GM12891 (cell line): ENCODE data around the gene GALNT18.

Experiments
- DNase-seq: peaks from one replicate; pipeline ENCODE4 v3.0.0; 2011; ENCODE audit warnings: low spot score; ENCODE audit not compliant: insufficient read length
- FAIRE-seq: peaks from 2 replicates; lab custom pipeline; 2011; peaks lifted over from hg19 to GRCh38; lab: Jason Lieb, UNC
- PAX5 ChIP-seq: IDR thresholded peaks from 2 replicates; pipeline ENCODE4 v1.6.1; 2011; ENCODE audit warnings: low read length, moderate library complexity, mild to moderate bottlenecking; ENCODE audit not compliant: insufficient read depth, severe bottlenecking
- POLR2A ChIP-seq: IDR thresholded peaks from 2 replicates; pipeline ENCODE4 v1.6.1; 2011; ENCODE audit warnings: low read depth, low read length, control low read depth
- POLR2AphosphoS5 ChIP-seq: IDR thresholded peaks from 2 replicates; pipeline ENCODE4 v1.6.1; 2011; ENCODE audit warnings: low read depth, low read length, control low read depth
- POU2F2 ChIP-seq: IDR thresholded peaks from 2 replicates; pipeline ENCODE4 v1.6.1; 2011; ENCODE audit warnings: low read depth, mild to moderate bottlenecking, control low read depth, low read length, moderate library complexity
- SPI1 ChIP-seq: IDR thresholded peaks from 2 replicates; pipeline ENCODE4 v1.6.1; 2011; ENCODE audit warnings: low read depth, low read length, control low read depth
- TAF1 ChIP-seq: IDR thresholded peaks from 2 replicates; pipeline ENCODE4 v1.6.1; 2011; ENCODE audit warnings: low read depth, low read length, control low read depth

Gene GALNT18

DNA sequence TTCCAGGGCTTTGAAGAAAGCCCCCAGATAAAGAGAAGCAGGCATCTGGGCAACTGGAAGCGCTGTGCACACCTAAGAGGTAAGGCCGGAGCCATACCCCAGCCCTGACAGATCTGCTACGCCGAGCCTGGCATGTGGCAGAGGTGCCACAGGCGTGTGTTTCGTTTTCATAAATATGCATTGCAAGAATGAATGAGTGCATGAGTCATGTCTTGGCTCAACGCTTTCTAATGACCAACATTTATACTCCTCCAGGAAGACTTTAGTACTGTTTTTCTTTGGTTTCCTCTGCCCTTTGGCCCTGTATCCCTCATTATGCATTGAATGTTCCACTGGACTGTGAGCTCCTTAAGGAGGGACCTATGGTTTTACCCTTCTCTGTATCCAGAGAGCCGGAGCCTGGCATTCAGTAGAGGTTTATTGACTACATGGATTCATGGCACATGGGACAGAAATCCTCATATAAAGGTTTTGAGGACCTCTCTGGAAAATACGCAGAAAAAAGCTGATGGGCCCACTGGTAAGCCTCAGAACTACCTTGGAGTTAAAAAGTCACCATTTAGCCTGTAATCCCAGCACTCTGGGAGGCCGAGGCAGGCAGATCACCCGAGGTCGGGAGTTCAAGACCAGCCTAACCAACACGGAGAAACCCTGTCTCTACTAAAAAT lies 229.9 kb downstream of the GALNT18 start:
- TF ChIP-seq POLR2AphosphoS5 (no peak), TAF1 (no peak), SPI1 (no peak), POU2F2 (no peak), PAX5 (no peak), POLR2A (no peak)

DNA sequence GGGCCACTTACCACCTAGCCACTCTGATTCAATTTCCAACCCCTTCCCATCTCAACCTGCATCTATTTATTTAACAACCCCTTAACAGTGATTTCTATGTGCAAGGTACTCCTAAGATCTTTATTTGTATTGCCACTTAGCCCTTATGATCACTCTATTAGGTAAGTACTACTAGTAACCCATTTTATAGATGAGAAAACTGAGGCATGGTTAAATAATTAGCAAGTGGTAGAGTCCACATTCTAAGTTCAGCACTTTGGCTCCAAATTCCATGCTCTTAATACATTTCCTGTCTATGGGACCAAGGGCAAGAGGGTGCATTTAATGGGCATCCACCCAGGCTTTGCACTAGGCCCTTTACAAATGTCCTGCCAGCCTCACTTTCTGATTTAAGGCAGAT lies 230.6 kb downstream of the GALNT18 start:
- DNase-seq (no peak), FAIRE-seq (no peak)
- TF ChIP-seq PAX5: no peak
- TF ChIP-seq SPI1: no peak
- TF ChIP-seq TAF1: no peak
- TF ChIP-seq POLR2A: no peak
- no peak for TF ChIP-seq POLR2AphosphoS5

More for the DNA sequence above, 229.9 kb downstream of the GALNT18 start:
- DNase-seq (no peak), FAIRE-seq (no peak)

DNA sequence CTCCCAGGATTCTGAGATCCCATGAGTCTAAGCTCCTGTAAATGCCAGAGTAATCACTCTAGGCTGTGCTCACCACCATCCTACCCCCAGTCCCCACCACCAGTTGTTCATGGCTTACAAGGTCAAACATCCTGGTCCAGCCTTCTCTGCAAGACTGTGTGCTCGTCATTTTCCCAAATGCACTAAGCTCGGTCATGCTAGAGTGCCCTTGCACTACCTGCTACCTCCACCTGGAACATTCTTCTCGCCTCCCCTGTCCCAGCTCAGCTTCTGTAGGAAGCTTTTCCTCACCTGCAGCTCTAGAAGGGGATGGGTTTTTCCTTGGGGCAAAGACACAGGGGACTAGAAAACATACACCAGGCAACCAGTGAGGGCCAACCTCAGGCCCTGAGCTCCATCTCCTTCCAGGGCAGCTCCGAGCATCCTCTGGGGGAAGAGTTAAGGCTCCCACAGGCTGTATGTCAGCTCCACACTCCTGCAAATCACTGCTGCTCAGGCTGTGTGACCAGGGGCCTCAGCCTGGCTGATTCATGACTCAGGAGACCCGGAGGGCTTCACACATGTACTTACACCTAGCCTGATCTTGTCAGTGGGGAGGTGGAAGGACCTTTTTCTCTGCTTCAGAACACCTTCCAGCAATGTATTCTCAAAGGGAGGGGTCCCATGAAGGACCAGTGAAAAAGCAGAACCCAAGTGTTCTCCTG lies 231.6 kb downstream of the GALNT18 start:
- FAIRE-seq: no peak
- DNase-seq: no peak
- no peak for TF ChIP-seq SPI1
- no peak for TF ChIP-seq POU2F2
- no peak for TF ChIP-seq PAX5
- TF ChIP-seq TAF1: no peak
- no peak for TF ChIP-seq POLR2AphosphoS5
- TF ChIP-seq POLR2A: no peak

DNA sequence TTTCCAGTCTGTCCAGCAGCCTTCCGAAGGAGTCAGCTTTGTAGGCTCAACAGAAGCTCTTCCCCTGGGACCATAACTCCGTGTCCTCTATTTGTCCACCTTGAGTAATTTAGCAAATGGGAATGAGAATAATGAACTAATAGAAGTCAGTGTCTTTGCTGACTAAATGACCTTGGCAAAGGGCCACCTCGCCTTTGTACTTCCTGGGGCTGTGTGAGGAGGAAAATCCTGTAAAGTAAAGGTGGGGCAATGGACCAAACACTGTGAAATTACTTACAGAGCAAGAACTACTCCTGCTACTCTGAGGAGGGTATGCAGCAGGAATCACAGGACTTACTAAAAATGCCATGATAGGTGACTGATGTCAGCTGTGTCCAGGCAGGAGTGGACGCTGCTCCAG lies 232.6 kb downstream of the GALNT18 start:
- TF ChIP-seq POLR2AphosphoS5: no peak
- TF ChIP-seq POLR2A: no peak
- TF ChIP-seq PAX5: no peak
- no peak for TF ChIP-seq POU2F2
- TF ChIP-seq TAF1: no peak
- TF ChIP-seq SPI1: no peak
- FAIRE-seq (no peak), DNase-seq (no peak)

DNA sequence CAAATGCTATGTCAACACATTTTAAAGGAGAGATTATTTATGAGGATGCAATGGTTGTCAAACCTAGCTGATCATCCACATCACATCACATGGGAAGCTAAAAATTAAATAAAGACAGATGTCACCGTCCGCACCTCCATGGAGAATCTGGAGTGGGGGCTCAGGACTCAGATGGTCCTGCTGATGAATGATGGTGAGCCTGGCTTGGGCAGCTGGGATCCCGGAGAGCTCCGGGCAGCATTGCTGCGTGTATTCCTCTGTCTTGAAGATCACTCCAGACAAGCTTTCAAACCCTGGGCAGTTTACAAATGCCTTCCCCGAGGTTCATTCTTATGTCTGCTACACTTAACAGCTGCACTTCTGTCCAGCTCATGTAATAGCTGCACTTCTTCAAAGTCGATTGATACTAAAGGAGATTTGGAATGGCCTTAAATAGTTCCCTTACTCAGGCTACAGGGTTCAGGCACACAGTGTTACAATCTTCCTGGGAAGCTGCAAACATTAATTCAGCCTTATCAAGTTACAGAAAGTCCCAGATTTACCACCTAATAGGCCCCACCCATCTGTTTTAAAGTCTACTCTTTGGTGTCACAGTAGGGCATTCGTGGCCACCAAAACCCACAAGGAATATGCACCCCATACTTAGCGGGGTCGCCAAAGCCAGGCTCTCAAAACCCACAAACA lies 234.0 kb downstream of the GALNT18 start:
- no peak for FAIRE-seq

DNA sequence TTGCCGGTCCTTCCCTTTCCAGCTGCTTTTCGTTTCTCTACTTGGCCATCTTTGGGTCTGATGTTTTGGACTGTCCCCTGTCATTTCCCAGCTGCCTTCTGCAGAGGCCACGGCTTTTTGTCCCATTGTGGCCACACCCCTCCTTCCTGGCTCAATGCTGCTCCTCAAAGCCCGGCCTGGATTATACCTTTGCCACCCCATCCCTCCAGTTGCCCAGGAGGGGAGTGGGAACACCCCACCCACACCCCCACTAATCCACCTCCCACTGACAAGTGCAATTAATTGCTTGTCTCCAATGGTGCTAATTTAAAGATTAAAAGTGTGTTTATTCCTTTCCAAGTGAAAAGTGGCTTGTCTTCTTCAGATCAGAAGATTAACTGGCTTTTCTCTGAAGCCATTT lies 234.6 kb downstream of the GALNT18 start:
- DNase-seq (no peak), FAIRE-seq (no peak)
- TF ChIP-seq TAF1 (no peak), PAX5 (no peak), SPI1 (no peak), POU2F2 (no peak), POLR2A (no peak), POLR2AphosphoS5 (no peak)

More for the DNA sequence above, 234.0 kb downstream of the GALNT18 start:
- TF ChIP-seq POLR2AphosphoS5 (no peak), POLR2A (no peak)
- DNase-seq: no peak

DNA sequence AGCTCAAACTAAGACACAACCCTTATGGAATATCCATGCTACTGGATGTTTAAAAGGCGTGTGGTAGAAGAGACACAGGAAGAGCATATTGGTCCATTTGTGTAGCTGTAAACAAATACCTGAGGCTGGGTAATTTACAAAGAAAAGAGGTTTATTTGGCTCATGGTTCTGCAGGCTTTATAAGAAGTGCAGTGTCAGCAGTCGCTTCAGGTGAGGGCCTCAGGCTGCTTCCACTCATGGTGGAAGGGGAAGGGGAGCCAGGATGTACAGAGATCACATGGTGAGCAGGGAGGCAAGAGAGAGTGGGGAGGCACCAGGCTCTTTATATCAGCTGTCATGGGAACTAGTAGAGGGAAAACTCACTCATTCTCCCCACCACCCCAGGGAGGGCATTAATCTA lies 237.0 kb downstream of the GALNT18 start:
- DNase-seq: no peak
- TF ChIP-seq POLR2AphosphoS5 (no peak), POLR2A (no peak), TAF1 (no peak), SPI1 (no peak), POU2F2 (no peak), PAX5 (no peak)
- FAIRE-seq: no peak

DNA sequence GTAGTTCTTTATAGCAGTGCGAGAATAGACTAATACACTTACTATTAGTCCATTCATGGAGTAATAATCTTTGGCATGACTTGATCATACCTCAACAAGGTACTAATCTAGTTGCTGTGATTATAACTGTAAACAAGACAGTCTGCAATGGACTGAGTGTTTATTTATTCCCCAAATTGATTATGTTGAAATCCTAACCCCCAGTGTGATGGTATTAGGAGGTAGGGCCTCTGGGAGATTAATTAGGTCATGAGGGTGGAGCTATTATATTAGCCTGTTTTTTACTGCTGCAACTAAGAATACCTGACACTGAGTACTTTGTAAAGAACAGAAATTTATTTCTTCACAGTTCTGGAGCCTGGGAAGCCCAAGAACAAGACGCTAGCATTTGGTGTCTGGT lies 237.8 kb downstream of the GALNT18 start:
- no peak for FAIRE-seq
- TF ChIP-seq POLR2A: no peak
- no peak for TF ChIP-seq TAF1
- no peak for TF ChIP-seq POLR2AphosphoS5
- no peak for TF ChIP-seq SPI1
- TF ChIP-seq POU2F2: no peak
- no peak for TF ChIP-seq PAX5

DNA sequence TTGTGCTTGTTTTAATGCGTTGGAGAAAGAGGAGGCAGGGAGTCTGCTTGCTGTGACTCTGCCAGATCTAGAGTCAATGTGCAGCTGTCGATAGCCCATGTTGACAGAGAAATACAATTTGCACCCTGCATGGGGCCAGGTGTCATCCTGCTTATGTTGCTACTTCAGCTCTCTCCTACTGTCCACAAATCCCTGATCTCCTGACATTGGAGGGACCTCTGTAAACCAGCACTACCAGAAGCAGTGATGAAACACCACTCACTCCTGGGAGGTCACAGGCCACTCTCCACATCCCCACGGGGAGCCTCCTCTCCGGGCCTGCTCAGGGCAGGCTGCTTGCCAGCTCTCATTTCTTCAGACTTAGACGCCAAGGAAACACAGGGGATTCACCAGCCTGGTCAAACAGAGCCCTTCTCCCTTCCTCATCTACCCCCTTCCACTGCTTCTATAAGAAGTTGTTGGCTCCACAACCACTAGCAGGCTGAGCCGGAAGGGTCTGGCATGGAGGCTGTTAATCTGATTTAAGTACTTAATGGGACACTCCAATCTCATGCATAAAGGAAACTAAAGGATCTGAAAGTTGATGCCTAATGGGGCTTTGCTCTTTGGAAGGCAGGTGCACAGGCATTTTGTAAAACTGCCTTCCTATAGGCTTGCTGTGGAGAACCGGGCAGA lies 238.8 kb downstream of the GALNT18 start:
- DNase-seq (no peak), FAIRE-seq (no peak)
- TF ChIP-seq SPI1 (no peak), POLR2AphosphoS5 (no peak), POU2F2 (no peak), POLR2A (no peak), PAX5 (no peak)

More for the DNA sequence above, 237.8 kb downstream of the GALNT18 start:
- no peak for DNase-seq
